Activated CD4-positive, alpha-beta T cell treated with anti-CD3 and anti-CD28 coated beads, Interleukin-2, amount 50 U/mL, for 24 hours (primary cell): Measurements from ENCODE around the gene PACRG.

Experiments
- DNase-seq, 2 donors: peaks; one replicate each; pipeline ENCODE4 v3.0.0-alpha.2; 2020; ENCODE audit warnings: low read depth in 1 of 2, low spot score in 1 of 2

Gene PACRG

GRCh38 chr6:162862941-162863340 is 135.2 kb downstream of the PACRG start:
- no peak for DNase-seq

GRCh38 chr6:162863821-162864220 is 136.0 kb downstream of the PACRG start:
- DNase-seq = no peak

- DNase-seq = no peak
These were observed 137.1 kb downstream of the PACRG start for GRCh38 chr6:162864911-162865310.

GRCh38 chr6:162866656-162867055 is 138.9 kb downstream of the PACRG start:
- DNase-seq = no peak

- no peak for DNase-seq
These were observed 140.6 kb downstream of the PACRG start for GRCh38 chr6:162868397-162868796.

GRCh38 chr6:162871966-162872365 is 144.2 kb downstream of the PACRG start:
- DNase-seq = no peak

GRCh38 chr6:162873537-162873936 is 145.8 kb downstream of the PACRG start:
- DNase-seq = no peak

GRCh38 chr6:162875070-162875469 is 147.3 kb downstream of the PACRG start:
- no peak for DNase-seq

- no peak for DNase-seq
These were observed 155.2 kb downstream of the PACRG start for GRCh38 chr6:162882801-162883481.

GRCh38 chr6:162887981-162888689 is 160.4 kb downstream of the PACRG start:
- DNase-seq = no peak

GRCh38 chr6:162889303-162889702 is 161.5 kb downstream of the PACRG start:
- DNase-seq = no peak

GRCh38 chr6:162898011-162898410 is 170.2 kb downstream of the PACRG start:
- DNase-seq = no peak

GRCh38 chr6:162899148-162899547 is 171.4 kb downstream of the PACRG start:
- no peak for DNase-seq

- no peak for DNase-seq
These were observed 172.7 kb downstream of the PACRG start for GRCh38 chr6:162900503-162900902.

GRCh38 chr6:162904069-162904663 is 176.4 kb downstream of the PACRG start:
- DNase-seq = no peak

GRCh38 chr6:162906479-162906878 is 178.7 kb downstream of the PACRG start:
- DNase-seq = no peak

GRCh38 chr6:162907876-162908481 is 180.2 kb downstream of the PACRG start:
- no peak for DNase-seq

- DNase-seq = no peak
These were observed 185.4 kb downstream of the PACRG start for GRCh38 chr6:162913206-162913605.

GRCh38 chr6:162917506-162917905 is 189.7 kb downstream of the PACRG start:
- no peak for DNase-seq

GRCh38 chr6:162921062-162921461 is 193.3 kb downstream of the PACRG start:
- no peak for DNase-seq

- no peak for DNase-seq
These were observed 193.8 kb downstream of the PACRG start for GRCh38 chr6:162921510-162922040.
